Measurements from ENCODE around the gene SCAANT1.

SCAANT1 gene

GRCh38 chr3:63937661-63938651 lies 25.8 kb upstream of the SCAANT1 start:
- no peak overlapping the region for H2AFZ ChIP-seq
- no peaks in the 10 kb centered on the region for H3K27me3 ChIP-seq (ENCODE audit: control insufficient read depth, insufficient read depth, low read length)
- H3K9ac ChIP-seq = no peak overlapping the region
- peaks cover 38% of the 10 kb centered on the region for H3K79me2 ChIP-seq
- peaks cover 6% of the 10 kb centered on the region for H3K4me1 ChIP-seq
- H3K36me3 ChIP-seq (ENCODE audit: control insufficient read depth, insufficient read depth, low read length) = no peaks in the 10 kb centered on the region
- TF ChIP-seq, protein P1, sequence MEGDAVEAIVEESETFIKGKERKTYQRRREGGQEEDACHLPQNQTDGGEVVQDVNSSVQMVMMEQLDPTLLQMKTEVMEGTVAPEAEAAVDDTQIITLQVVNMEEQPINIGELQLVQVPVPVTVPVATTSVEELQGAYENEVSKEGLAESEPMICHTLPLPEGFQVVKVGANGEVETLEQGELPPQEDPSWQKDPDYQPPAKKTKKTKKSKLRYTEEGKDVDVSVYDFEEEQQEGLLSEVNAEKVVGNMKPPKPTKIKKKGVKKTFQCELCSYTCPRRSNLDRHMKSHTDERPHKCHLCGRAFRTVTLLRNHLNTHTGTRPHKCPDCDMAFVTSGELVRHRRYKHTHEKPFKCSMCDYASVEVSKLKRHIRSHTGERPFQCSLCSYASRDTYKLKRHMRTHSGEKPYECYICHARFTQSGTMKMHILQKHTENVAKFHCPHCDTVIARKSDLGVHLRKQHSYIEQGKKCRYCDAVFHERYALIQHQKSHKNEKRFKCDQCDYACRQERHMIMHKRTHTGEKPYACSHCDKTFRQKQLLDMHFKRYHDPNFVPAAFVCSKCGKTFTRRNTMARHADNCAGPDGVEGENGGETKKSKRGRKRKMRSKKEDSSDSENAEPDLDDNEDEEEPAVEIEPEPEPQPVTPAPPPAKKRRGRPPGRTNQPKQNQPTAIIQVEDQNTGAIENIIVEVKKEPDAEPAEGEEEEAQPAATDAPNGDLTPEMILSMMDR (IDR thresholded peaks at IDR 0.05) = no peak
- H3K4me3 ChIP-seq (ENCODE audit: low read depth, low read length) = no peak overlapping the region
- no peak overlapping the region for H3K27ac ChIP-seq
- H3K9me3 ChIP-seq (ENCODE audit: control insufficient read depth, low read length) = no peaks in the 10 kb centered on the region
- H3K4me2 ChIP-seq (ENCODE audit: low read length) = no peak overlapping the region

DNA sequence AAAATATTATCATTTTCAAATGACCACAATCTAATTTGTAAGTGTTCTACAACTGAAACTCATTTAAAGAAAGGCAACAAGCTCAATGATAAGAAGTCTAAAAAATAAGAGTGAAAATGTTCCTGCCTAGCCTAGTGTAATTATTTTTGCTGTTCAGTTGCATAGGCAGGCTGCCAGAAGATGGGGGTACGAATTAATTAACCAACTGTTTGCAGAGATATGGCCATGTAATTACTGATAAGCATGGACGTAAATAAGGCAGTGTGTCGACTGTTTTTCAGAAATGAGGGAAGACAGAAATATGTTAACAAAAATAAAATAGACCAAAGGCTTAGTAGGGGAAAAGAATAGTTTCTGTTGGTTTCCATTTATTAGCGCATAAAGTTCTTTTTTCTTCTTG lies 24.7 kb upstream of the SCAANT1 start:
- Histone ChIP-seq H3K4me1 (peaks cover 6% of the 10 kb centered on the region), H3K9ac (no peak overlapping the region), H3K27ac (no peak overlapping the region), H3K4me3 (ENCODE audit: low read depth, low read length) (no peak overlapping the region), H3K36me3 (ENCODE audit: control insufficient read depth, insufficient read depth, low read length) (no peaks in the 10 kb centered on the region), H2AFZ (no peak overlapping the region), H3K27me3 (ENCODE audit: control insufficient read depth, insufficient read depth, low read length) (no peaks in the 10 kb centered on the region), H3K4me2 (ENCODE audit: low read length) (no peak overlapping the region), H3K9me3 (ENCODE audit: control insufficient read depth, low read length) (no peaks in the 10 kb centered on the region), H3K79me2 (peaks cover 34% of the 10 kb centered on the region)
- TF ChIP-seq, protein P1 (IDR thresholded peaks at IDR 0.05) = no peak

DNA sequence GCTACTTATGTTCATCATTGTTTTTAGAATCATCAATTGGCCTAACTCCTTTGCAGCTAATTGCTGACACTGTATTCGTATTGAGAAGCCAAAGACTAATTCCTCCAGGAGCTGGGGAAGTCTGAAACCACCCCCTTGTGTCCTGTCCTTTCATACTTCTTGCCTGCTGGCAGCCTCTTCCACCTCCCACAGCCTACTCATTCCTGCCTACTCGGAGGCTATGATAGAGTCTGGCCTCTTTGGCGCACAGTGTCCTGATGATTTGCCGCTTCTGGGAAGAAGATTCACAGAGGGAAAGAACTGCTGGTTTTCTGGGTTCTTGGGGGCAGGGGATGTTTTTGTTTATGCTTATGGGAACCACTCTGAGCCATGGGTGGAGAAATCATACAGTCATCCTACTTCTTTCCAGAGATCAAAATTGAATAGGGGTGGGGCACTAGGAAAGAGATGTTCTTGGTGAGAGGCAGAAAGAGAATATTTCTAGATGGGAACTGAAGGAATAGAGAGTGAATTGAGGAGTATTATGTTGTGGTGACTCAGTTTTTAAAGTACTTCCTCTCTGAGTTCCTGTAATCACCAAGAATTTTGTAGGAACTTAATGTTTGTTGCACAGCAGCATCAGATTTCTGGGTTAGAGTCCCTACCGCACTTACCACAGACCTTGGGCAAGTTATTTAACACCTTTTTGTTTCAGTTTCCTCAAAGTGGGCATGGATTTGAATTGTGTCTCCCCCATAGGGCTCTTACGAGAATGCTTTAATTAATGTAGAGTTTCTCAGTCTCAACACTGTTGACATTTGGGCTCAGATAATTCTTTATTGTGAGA lies 22.1 kb upstream of the SCAANT1 start:
- Histone ChIP-seq H3K4me2 (ENCODE audit: low read length) (no peak overlapping the region), H3K4me1 (peaks cover 6% of the 10 kb centered on the region), H3K79me2 (peaks cover 37% of the 10 kb centered on the region), H2AFZ (no peak overlapping the region), H3K9me3 (ENCODE audit: control insufficient read depth, low read length) (no peaks in the 10 kb centered on the region), H3K27ac (no peak overlapping the region), H3K27me3 (ENCODE audit: control insufficient read depth, insufficient read depth, low read length) (no peaks in the 10 kb centered on the region), H3K4me3 (ENCODE audit: low read depth, low read length) (no peak overlapping the region), H3K9ac (no peak overlapping the region), H3K36me3 (ENCODE audit: control insufficient read depth, insufficient read depth, low read length) (no peaks in the 10 kb centered on the region)
- TF ChIP-seq, protein P1 (IDR thresholded peaks at IDR 0.05) = no peak

DNA sequence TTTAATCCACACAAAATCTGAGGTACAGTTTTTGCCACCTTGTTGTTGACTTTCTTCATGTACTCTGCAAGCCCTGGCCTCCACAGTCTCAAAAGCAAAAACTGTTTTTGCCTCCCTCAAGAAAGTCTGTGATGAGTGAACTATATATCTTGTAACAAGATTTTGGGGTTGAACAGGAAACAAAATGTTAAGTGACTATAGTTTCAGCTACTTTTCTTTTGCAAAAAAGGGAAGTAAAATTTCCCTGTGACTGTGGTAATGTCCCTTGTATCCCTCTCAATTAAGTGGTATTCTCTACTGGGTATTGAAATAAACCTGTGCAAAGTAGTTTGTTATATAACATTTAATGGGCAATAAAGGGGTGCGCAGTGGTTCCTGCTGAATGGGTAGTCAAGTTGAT lies 21.3 kb upstream of the SCAANT1 start:
- Histone ChIP-seq H3K9ac (no peak overlapping the region), H3K4me3 (ENCODE audit: low read depth, low read length) (no peak overlapping the region), H3K27me3 (ENCODE audit: control insufficient read depth, insufficient read depth, low read length) (no peaks in the 10 kb centered on the region), H3K27ac (no peak overlapping the region), H2AFZ (no peak overlapping the region), H3K4me1 (peaks cover 6% of the 10 kb centered on the region), H3K9me3 (ENCODE audit: control insufficient read depth, low read length) (no peaks in the 10 kb centered on the region), H3K4me2 (ENCODE audit: low read length) (no peak overlapping the region), H3K36me3 (ENCODE audit: control insufficient read depth, insufficient read depth, low read length) (no peaks in the 10 kb centered on the region), H3K79me2 (peaks cover 37% of the 10 kb centered on the region)
- TF ChIP-seq, protein P1 (IDR thresholded peaks at IDR 0.05) = no peak

Data from parathyroid adenoma (tissue), 2 donors.